DOHH2 (cell line): ENCODE measurements around the gene C1QL2.

ENCODE experiments used
- H3F3A ChIP-seq: fragments of 200-600 bp; sonication (generic), shearing (Covaris generic); 2 replicates; pipeline ENCODE4 v1.6.0; 2016; ENCODE audit warnings: antibody characterized with exemption, mild to moderate bottlenecking; ENCODE audit not compliant: control insufficient read depth, insufficient read depth
- H3K27ac ChIP-seq: fragments of 200-600 bp; sonication (generic); 2 replicates; pipeline ENCODE4 v1.5.1; 2014; ENCODE audit warnings: low read depth, mild to moderate bottlenecking, low read length, moderate library complexity
- H3K27me3 ChIP-seq: fragments of 200-600 bp; sonication (generic); 2 replicates; pipeline ENCODE4 v1.6.1; 2014; ENCODE audit warnings: mild to moderate bottlenecking, low read length, mixed read lengths; ENCODE audit not compliant: control insufficient read depth
- H3K36me3 ChIP-seq: fragments of 200-600 bp; sonication (generic); 2 replicates; pipeline ENCODE4 v1.6.1; 2014; ENCODE audit warnings: mild to moderate bottlenecking, low read length, moderate library complexity, mixed read lengths; ENCODE audit not compliant: control insufficient read depth
- H3K4me1 ChIP-seq: fragments of 200-600 bp; sonication (generic); 2 replicates; pipeline ENCODE4 v1.6.1; 2014; ENCODE audit warnings: mild to moderate bottlenecking, low read length, mixed read lengths; ENCODE audit not compliant: control insufficient read depth
- H3K4me2 ChIP-seq: fragments of 200-600 bp; sonication (generic); 2 replicates; pipeline ENCODE4 v1.6.0; 2014; ENCODE audit warnings: mild to moderate bottlenecking, low read length, moderate library complexity
- H3K4me3 ChIP-seq: fragments of 200-600 bp; sonication (generic); 2 replicates; pipeline ENCODE4 v1.5.1; 2014; ENCODE audit warnings: mild to moderate bottlenecking, low read length, mixed read lengths
- H3K79me2 ChIP-seq: fragments of 200-600 bp; sonication (generic); 2 replicates; pipeline ENCODE4 v1.6.1; 2014; ENCODE audit warnings: mild to moderate bottlenecking, low read length, mixed read lengths; ENCODE audit not compliant: control insufficient read depth
- H3K9me2 ChIP-seq: fragments of 200-600 bp; sonication (generic); replicated peaks from 2 replicates; pipeline ENCODE4 v1.6.1; 2014; ENCODE audit warnings: mild to moderate bottlenecking, low read length, mixed read lengths; ENCODE audit not compliant: control insufficient read depth
- H3K9me3 ChIP-seq: fragments of 200-600 bp; sonication (generic); 2 replicates; pipeline ENCODE4 v1.6.1; 2014; ENCODE audit warnings: antibody characterized with exemption, low read length, mixed read lengths; ENCODE audit not compliant: control insufficient read depth, insufficient read depth
- H4K20me1 ChIP-seq: fragments of 200-600 bp; sonication (generic); 2 replicates; pipeline ENCODE4 v1.6.0; 2014; ENCODE audit warnings: low read depth, mild to moderate bottlenecking, antibody characterized with exemption, low read length, moderate library complexity; ENCODE audit not compliant: control insufficient read depth, insufficient read depth
- CTCF ChIP-seq: fragments of 200-600 bp; sonication (generic); IDR thresholded peaks from one replicate; pipeline ENCODE4 v1.5.1; 2014; ENCODE audit warnings: antibody characterized with exemption, mild to moderate bottlenecking, low read depth, low read length; ENCODE audit not compliant: poor library complexity, severe bottlenecking
- EZH2phosphoT487 ChIP-seq: fragments of 200-600 bp; sonication (generic); IDR thresholded peaks from 2 replicates; pipeline ENCODE4 v1.6.1; 2017; ENCODE audit warnings: borderline replicate concordance, mild to moderate bottlenecking, antibody characterized with exemption, low read length, moderate library complexity, mixed read lengths

The C1QL2 gene

DNA sequence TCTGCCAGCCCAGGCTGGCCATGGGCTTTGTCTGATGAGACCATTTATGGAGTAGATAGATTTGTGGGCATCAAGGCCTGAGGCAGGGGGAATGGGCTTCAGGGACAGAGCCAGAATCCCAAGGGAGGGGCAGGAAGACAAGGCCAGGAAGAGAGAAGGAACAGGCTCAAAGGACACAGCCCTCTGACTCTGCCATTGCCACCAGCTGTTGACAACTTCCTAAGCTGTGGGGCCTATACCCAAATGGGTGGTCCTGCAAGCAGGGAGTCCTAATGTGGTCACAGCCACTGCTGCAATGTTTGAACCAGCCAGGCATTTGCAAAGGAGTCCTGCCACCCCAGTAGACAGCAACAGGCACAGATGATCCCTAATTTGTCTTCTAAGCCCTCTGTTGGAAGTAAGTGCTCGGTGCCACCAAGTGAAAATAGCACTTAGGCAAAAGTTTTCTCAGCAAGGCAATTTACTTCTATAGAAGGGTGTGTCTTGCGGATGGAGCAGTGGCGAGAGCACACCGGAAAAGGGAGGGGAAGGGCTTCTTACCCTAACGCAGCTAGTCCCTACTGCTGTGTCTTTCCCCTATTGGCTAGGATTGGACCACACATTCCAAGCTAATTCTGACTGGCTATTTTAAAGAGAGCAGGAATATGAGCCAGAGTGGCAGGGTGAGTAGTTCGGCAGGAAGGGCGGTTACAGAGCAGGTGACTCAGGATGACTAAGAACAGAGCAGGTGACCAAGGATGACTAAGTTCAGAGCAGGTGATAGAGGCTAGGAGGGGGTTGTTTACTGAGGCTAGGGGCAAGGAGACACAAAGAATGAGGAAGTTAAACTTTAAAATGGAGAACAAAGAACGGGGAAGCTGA lies 47.2 kb downstream of the C1QL2 start:
- Histone ChIP-seq H3K9me2 (no peaks in the 10 kb centered on the region), H3K27me3 (peaks cover 3% of the 10 kb centered on the region; the same call in 1 of the 2 replicates), H3K4me3 (no peak overlapping the region), H3K36me3 (no peaks in the 10 kb centered on the region), H4K20me1 (no peaks in the 10 kb centered on the region), H3K4me2 (no peak overlapping the region), H3K79me2 (no peaks in the 10 kb centered on the region), H3F3A (no peaks in the 10 kb centered on the region), H3K4me1 (no peaks in the 10 kb centered on the region), H3K9me3 (no peaks in the 10 kb centered on the region), H3K27ac (no peak overlapping the region)
- TF ChIP-seq CTCF (no peak), EZH2phosphoT487 (no peak)

GRCh38 chr2:119109866-119110265 lies 48.7 kb downstream of the C1QL2 start:
- no peaks in the 10 kb centered on the region for H3K36me3 ChIP-seq
- no peaks in the 10 kb centered on the region for H3F3A ChIP-seq
- no peak overlapping the region for H3K27ac ChIP-seq
- H3K4me3 ChIP-seq: no peak overlapping the region
- no peaks in the 10 kb centered on the region for H4K20me1 ChIP-seq
- H3K79me2 ChIP-seq: no peaks in the 10 kb centered on the region
- peaks cover 3% of the 10 kb centered on the region; the same call in 1 of the 2 replicates for H3K27me3 ChIP-seq
- H3K4me2 ChIP-seq: no peak overlapping the region
- H3K9me3 ChIP-seq: no peaks in the 10 kb centered on the region
- TF ChIP-seq CTCF (no peak), EZH2phosphoT487 (no peak)
- no peaks in the 10 kb centered on the region for H3K9me2 ChIP-seq
- H3K4me1 ChIP-seq: no peaks in the 10 kb centered on the region

DNA sequence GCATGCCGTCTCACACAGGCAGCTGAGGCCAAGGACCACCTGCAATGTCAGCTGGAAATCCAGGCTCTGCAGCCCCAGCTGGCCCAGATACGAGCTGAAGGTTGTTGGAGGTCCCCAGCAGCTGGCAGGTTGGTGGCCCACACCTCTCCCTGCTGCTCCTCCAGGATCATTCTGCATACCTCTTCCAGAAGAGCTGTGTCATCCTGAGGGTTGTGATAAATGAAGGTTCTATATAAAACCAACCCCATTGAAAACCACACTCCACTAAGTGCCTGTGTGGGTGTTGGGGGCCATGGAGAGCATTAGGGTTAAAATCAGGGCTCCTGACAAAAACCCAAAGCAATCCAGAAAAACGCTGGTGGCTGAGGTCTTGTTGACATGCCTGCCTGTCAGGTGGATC lies 50.4 kb downstream of the C1QL2 start:
- Histone ChIP-seq H3K36me3 (no peaks in the 10 kb centered on the region), H3K9me3 (no peaks in the 10 kb centered on the region), H3K27me3 (peaks cover 1% of the 10 kb centered on the region; the same call in 1 of the 2 replicates), H3F3A (no peaks in the 10 kb centered on the region), H3K9me2 (no peaks in the 10 kb centered on the region), H3K27ac (no peak overlapping the region), H3K79me2 (no peaks in the 10 kb centered on the region), H3K4me3 (no peak overlapping the region), H3K4me1 (no peaks in the 10 kb centered on the region), H4K20me1 (no peaks in the 10 kb centered on the region), H3K4me2 (no peak overlapping the region)
- TF ChIP-seq CTCF: no peak
- TF ChIP-seq EZH2phosphoT487: no peak
